ENCODE measurements around the gene RABGGTB.

Gene RABGGTB

DNA sequence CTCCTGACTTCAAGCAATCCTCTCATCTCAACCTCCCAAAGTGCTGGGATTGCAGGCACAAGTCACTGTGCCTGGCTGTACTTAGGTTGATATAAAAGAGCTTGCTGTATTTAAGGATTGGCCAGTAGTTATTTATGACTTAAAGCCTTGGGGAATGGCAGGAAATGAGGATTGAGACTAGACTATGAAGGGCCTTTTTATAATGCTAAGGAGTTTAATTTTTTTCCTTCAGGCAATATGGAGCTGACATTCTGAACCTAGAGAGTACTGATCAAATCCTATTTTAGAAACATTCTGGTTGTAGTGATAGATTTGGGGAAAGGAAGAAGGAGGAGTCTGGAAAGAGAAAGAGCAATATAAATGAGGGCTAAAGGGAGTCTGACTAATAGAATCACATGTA lies 55.4 kb downstream of the RABGGTB start:
- TF ChIP-seq, protein P1, sequence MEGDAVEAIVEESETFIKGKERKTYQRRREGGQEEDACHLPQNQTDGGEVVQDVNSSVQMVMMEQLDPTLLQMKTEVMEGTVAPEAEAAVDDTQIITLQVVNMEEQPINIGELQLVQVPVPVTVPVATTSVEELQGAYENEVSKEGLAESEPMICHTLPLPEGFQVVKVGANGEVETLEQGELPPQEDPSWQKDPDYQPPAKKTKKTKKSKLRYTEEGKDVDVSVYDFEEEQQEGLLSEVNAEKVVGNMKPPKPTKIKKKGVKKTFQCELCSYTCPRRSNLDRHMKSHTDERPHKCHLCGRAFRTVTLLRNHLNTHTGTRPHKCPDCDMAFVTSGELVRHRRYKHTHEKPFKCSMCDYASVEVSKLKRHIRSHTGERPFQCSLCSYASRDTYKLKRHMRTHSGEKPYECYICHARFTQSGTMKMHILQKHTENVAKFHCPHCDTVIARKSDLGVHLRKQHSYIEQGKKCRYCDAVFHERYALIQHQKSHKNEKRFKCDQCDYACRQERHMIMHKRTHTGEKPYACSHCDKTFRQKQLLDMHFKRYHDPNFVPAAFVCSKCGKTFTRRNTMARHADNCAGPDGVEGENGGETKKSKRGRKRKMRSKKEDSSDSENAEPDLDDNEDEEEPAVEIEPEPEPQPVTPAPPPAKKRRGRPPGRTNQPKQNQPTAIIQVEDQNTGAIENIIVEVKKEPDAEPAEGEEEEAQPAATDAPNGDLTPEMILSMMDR (IDR thresholded peaks at IDR 0.05; ENCODE audit: low read depth, low read length): no peak
- H3K4me3 ChIP-seq (ENCODE audit: low read depth, low read length): no peak overlapping the region
